Fibroblast of lung (primary cell): ENCODE data around the gene PHLDA1.

Experiments used
- CTCF ChIP-seq, 2 donors: IDR thresholded peaks in 1 of 2; conservative IDR thresholded peaks in 1 of 2; 1 replicate in 1 of 2; 2 replicates in 1 of 2; pipeline ENCODE4 v1.5.1; 2011 to 2012; ENCODE audit warnings: low read length in 2 of 2, control low read depth in 1 of 2, inconsistent platforms in 1 of 2, low read depth in 1 of 2, mild to moderate bottlenecking in 1 of 2
- EZH2 ChIP-seq: IDR thresholded peaks from 2 replicates; pipeline ENCODE4 v1.5.1; 2012; ENCODE audit warnings: low read length, control low read depth, mild to moderate bottlenecking; ENCODE audit errors: missing control alignments

GRCh38 chr12:76023069-76023690, 8.4 kb downstream of the PHLDA1 start:
- TF ChIP-seq CTCF (conservative IDR thresholded peaks at IDR 0.05 in 1 of 2, IDR thresholded peaks at IDR 0.05 in 1 of 2; ENCODE audit: low read depth in 1 of 2, low read length in 2 of 2) (no peak), EZH2 (no peak)
